ENCODE measurements around the gene OR10P1.

GRCh38 chr12:55682087-55682796 lies 45.5 kb downstream of the OR10P1 start:
- TF ChIP-seq CTCF (IDR thresholded peaks at IDR 0.05) (no peak), POLR2AphosphoS5 (IDR thresholded peaks at IDR 0.05) (no peak), POLR2A (IDR thresholded peaks at IDR 0.05) (no peak)

All from prostate gland (tissue), 2 donors.